Activated CD4-positive, alpha-beta T cell treated with anti-CD3 and anti-CD28 coated beads for 36 hours (primary cell): ENCODE measurements around the gene COPS8. TPM values are rescaled to one million over a fixed set of nuclear protein-coding genes. Genes with fewer than 3 reads are reported as not detected.

Experiments used
- ATAC-seq: fragments of 200-7000 bp; cut with Tn5 transposase; one replicate; pipeline ENCODE4 v1.10.0; 2021; ENCODE audit warnings: mild to moderate bottlenecking, moderate library complexity
- CTCF ChIA-PET: fragments of 350-600 bp; sonication (Branson Sonifier 250); formaldehyde crosslinking; loops from one replicate; lab custom pipeline; 2021; ENCODE audit warnings: antibody characterized with exemption; lab: Charles Lee
- POLR2A ChIA-PET: fragments of 350-600 bp; sonication (Branson Sonifier 250); formaldehyde crosslinking; loops from one replicate; lab custom pipeline; 2021; ENCODE audit warnings: antibody characterized with exemption, inconsistent platforms; lab: Charles Lee
- DNase-seq: peaks from one replicate; pipeline ENCODE4 v3.0.0-alpha.2; 2020
- H3K27ac Mint-ChIP-seq: one replicate; pipeline ENCODE4 v1.8.0; 2021; ENCODE audit warnings: mixed read lengths
- H3K27me3 Mint-ChIP-seq: one replicate; pipeline ENCODE4 v1.8.0; 2021; ENCODE audit warnings: mixed read lengths
- H3K36me3 Mint-ChIP-seq: one replicate; pipeline ENCODE4 v1.8.0; 2021; ENCODE audit warnings: low read depth, mixed read lengths
- H3K4me1 Mint-ChIP-seq: one replicate; pipeline ENCODE4 v1.8.0; 2021; ENCODE audit warnings: mixed read lengths
- H3K4me3 Mint-ChIP-seq: one replicate; pipeline ENCODE4 v1.8.0; 2021; ENCODE audit warnings: mild to moderate bottlenecking, moderate library complexity, mixed read lengths
- H3K9me3 Mint-ChIP-seq: one replicate; pipeline ENCODE4 v1.8.0; 2021; ENCODE audit warnings: low read depth, mixed read lengths
- intact Hi-C, 2 experiments: fragments of 100-400 bp; cut with DNase I in 1 of 2; cut with micrococcal nuclease in 1 of 2; formaldehyde crosslinking; loops; one replicate each; pipeline versions ENCODE4 v1.14.2 to v1.15.1; 2022 to 2024; cut with DNase I, micrococcal nuclease
- total RNA-seq, 2 experiments: library from RNA; stranded (reverse); gene quantifications; one replicate each; pipeline ENCODE4 v1.2.3, GENCODE V29; 2021

Gene COPS8
- total RNA-seq, result 10 to 100 TPM; 65.8 to 74.5 TPM

DNA sequence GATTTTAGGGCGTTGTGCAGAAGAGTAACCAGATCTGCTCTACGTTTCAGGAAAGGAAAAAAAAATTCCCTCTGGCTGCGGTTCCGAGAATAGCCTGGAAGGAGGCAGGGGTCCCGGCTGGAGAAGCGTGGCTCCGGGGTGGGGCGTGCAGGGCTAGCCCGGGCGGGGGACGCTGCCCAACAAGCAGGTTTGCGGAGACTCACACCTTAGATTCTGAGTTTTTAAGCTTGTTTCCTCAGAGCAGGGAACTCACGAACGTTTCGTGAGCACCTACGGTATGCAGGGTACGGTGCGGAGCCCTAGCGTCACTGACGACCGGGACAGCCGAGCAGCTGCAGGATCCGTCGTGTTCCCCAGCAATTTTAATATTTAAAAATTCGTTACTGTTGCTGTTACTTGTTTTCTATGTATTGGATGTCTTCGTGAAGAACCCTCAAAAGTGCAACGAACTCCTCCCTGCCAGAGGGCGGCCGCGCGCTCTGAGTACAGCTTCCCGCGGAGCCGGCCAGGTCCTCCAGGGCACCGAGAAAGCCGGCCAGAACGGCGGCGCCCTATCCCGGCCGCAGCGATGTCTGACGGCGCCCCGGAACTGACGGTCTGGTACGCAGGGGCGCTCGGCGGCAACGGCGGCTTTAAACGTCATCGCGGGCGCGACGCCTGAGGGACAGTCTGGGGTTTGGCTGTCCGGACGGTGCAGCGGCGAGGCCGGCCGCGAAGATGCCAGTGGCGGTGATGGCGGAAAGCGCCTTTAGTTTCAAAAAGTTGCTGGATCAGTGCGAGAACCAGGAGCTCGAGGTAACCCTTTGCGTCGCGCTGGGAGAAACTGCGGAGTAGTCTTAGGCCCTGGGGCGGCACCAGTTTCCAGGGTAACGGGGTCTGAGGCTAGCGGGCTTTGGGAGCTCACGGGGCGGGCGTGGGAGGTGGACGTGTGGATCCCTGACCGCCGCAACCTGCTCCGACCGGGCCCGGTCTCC is at the start of gene COPS8:
Gene COPS8 (plus strand): TSS at position 642 of the 974 bp plus-strand sequence. CDS start 76 bp downstream, at position 718.
- Mint-ChIP-seq H3K4me1 (peaks cover 12% of the 10 kb centered on the region), H3K4me3 (peak within 1 kb of the TSS; percentile 82), H3K27ac (peak within 1 kb of the TSS; percentile 91), H3K36me3 (peaks cover under 1% of the 10 kb centered on the region), H3K27me3 (no peaks in the 10 kb centered on the region), H3K9me3 (no peaks in the 10 kb centered on the region)
- ChIA-PET POLR2A (interaction anchor here (0.6 kb wide), 1 partner anchor 560 kb away, joined by 3 read pairs; no protein-coding TSS in a partner anchor), CTCF (interaction anchor here (0.5 to 2.3 kb wide), 17 partner anchors 8 to 1387 kb away, joined by 3 to 12 read pairs (median 4); no protein-coding TSS in a partner anchor)
- intact Hi-C loops, result loop anchor here in 1 of 2 experiments (2.0 to 5.0 kb wide), 5 partner anchors 27 to 1117 kb away; partner anchors contain the start of gene ILKAP
- ATAC-seq, result peak; percentile 100
- peak; percentile 96 for DNase-seq

DNA sequence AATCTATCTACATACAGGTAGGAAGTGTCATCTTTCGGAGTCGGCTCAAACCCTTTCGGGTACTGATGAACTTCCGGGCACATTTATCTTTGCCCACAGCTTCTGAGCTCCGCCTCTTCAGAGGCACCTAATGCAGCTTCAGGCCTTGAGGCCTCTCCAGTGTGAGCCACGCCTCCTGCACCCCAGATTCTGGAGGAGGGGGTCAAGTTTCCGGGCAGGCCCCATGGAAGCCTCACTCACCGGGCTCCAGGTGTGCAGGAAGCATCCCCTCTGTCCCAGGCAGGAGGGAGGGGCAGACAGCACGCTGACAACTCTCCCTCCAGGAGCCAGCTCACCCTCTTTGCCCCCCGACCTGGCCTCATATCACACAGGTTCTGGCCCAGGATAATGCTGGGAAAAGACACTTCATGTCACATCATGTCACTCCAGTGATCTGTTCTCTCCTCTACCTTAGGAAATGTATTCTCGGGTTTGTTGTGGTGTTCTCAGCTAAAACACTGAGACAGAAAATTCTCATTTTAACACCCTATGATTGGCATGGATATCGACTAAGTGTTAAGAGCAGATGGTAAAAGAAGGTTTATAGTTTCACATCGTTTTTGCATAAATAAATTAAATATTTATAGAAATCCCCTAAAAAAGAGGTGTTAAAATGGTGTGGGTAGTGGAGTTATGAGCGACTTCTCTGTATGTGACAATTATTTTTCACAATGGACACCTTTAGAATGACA is 46.2 kb upstream of the COPS8 start:
- ATAC-seq, result no peak
- POLR2A ChIA-PET, result no interaction called here
- intact Hi-C loops, result no loop called here

DNA sequence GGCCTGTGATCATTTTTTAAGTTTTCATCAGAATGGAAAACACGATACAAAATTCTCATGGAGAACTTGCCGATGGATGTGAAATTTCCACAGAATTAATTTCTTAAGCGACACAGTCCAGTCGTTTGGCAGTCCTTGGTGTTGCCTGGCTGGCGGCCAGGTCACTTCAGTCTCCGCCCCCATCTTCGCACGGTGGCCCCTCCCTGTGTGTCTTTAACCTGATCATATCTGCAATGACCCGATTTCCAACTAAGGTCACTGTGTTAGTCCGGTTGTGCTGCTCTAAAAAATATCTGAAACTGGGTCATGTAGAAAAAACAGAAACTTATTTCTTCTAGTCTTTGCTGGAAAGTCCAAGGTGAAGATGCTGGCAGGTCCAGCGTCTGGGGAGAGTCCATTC is 44.5 kb upstream of the COPS8 start:
- Mint-ChIP-seq H3K36me3 (no peaks in the 10 kb centered on the region), H3K27ac (no peak overlapping the region), H3K4me1 (no peaks in the 10 kb centered on the region), H3K9me3 (no peaks in the 10 kb centered on the region), H3K27me3 (peaks cover 2% of the 10 kb centered on the region), H3K4me3 (no peak overlapping the region)
- DNase-seq (no peak), ATAC-seq (no peak)
- intact Hi-C loops, result no loop called here
- CTCF ChIA-PET, result interaction anchor here (0.7 kb wide), 1 partner anchor 9 kb away, joined by 3 read pairs; no protein-coding TSS in a partner anchor
- POLR2A ChIA-PET, result no interaction called here

More for the DNA sequence above, 46.2 kb upstream of the COPS8 start:
- no peak overlapping the region for H3K4me3 Mint-ChIP-seq
- CTCF ChIA-PET, result no interaction called here
- H3K4me1 Mint-ChIP-seq, result no peaks in the 10 kb centered on the region
- H3K36me3 Mint-ChIP-seq, result no peaks in the 10 kb centered on the region
- H3K9me3 Mint-ChIP-seq, result no peaks in the 10 kb centered on the region
- no peak for DNase-seq
- no peak overlapping the region for H3K27ac Mint-ChIP-seq
- H3K27me3 Mint-ChIP-seq, result no peaks in the 10 kb centered on the region

DNA sequence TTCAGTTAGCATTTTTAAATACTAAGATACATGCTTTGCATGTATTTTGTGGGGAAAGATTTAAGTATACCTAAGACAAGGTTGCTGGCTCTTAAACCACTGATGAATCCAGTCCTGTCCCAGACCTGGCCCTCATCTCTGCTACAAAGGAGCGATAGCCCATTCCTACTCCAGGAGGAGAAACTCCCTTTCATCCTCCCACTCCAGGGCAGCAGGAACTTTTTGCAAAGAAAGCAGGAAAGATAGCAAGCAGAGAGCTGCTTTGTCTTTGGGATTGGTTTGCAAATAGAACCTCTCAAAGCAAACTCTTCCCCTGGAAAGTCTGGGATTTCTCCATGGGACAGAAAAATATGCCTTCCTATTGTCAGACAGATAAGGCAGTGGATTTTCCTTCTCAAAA is 43.6 kb upstream of the COPS8 start:
- Mint-ChIP-seq H3K9me3 (no peaks in the 10 kb centered on the region), H3K27me3 (peaks cover 2% of the 10 kb centered on the region), H3K27ac (no peak overlapping the region), H3K36me3 (no peaks in the 10 kb centered on the region), H3K4me3 (no peak overlapping the region), H3K4me1 (no peaks in the 10 kb centered on the region)
- DNase-seq (no peak), ATAC-seq (no peak)
- POLR2A ChIA-PET, result no interaction called here
- CTCF ChIA-PET, result interaction anchor here (0.7 kb wide), 1 partner anchor 8 kb away, joined by 3 read pairs; no protein-coding TSS in a partner anchor
- intact Hi-C loops, result no loop called here

DNA sequence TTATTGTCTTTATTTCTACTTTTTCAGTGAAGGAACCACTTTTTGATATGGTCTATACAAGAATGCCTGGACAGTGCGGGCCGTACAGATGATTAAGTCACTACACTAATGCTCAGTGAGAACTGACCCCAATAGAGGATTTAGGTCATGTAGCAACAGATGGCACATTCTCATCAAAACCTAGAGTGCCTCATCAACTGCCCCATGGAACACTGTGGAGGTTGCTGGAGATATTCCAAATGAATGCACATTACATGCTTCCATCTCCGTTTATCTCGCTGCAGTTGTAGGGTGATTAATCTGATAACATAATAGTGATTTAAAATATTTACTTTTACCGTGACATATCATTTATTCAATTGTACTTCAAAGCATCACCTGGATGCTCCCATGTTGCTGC is 41.8 kb upstream of the COPS8 start:
- Mint-ChIP-seq H3K36me3 (peaks cover 2% of the 10 kb centered on the region), H3K27me3 (peaks cover 2% of the 10 kb centered on the region), H3K27ac (no peak overlapping the region), H3K4me3 (no peak overlapping the region), H3K4me1 (no peaks in the 10 kb centered on the region), H3K9me3 (peaks cover 6% of the 10 kb centered on the region)
- intact Hi-C loops, result no loop called here
- DNase-seq, result no peak
- CTCF ChIA-PET, result no interaction called here
- POLR2A ChIA-PET, result no interaction called here
- ATAC-seq, result no peak

DNA sequence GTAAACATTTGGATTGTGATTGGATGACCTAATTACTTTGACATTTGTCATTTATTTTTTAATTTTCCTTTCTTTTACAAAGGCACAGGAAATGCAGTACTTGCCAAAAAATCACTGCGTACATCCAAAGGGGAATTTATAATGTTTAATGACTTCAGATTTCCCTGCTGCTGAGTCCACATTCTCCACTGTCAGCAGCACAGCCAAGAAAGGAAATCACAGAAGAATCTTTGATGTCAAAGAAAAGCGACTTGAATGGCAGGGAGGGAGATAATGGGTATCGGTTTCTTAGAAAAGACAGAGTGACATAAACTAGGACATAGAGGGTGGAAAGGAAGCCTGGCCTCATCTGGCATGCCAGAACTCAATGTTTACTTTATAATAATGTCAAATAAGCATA is 41.4 kb upstream of the COPS8 start:
- no peaks in the 10 kb centered on the region for H3K4me1 Mint-ChIP-seq
- H3K27ac Mint-ChIP-seq, result no peak overlapping the region
- POLR2A ChIA-PET, result no interaction called here
- peaks cover 9% of the 10 kb centered on the region for H3K9me3 Mint-ChIP-seq
- intact Hi-C loops, result no loop called here
- CTCF ChIA-PET, result no interaction called here
- ATAC-seq, result no peak
- H3K36me3 Mint-ChIP-seq, result peaks cover 2% of the 10 kb centered on the region
- H3K4me3 Mint-ChIP-seq, result no peak overlapping the region
- peaks cover 2% of the 10 kb centered on the region for H3K27me3 Mint-ChIP-seq
- no peak for DNase-seq

DNA sequence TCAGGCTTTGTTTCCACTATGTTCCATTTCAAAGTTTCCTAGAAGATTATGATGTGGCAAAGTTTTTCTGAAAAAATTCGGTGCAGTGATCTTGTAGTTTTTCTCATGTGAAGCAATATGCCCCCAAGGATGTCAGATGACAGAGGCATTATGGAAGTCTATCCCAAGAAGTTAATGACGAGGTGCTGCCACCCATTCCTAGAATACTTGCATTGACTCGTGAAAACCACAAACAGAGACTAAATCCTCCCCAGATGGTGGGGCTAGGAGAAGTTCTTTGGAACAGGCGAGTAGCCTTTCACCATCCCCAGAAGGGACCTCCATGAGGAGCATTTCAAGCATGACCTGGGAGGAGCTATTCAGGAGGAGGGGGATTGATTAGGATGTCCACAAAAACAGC is 40.2 kb upstream of the COPS8 start:
- CTCF ChIA-PET, result no interaction called here
- no peaks in the 10 kb centered on the region for H3K4me1 Mint-ChIP-seq
- H3K27ac Mint-ChIP-seq, result no peak overlapping the region
- peaks cover 2% of the 10 kb centered on the region for H3K36me3 Mint-ChIP-seq
- H3K4me3 Mint-ChIP-seq, result no peak overlapping the region
- POLR2A ChIA-PET, result no interaction called here
- H3K27me3 Mint-ChIP-seq, result peaks cover 2% of the 10 kb centered on the region
- intact Hi-C loops, result no loop called here
- peaks cover 16% of the 10 kb centered on the region for H3K9me3 Mint-ChIP-seq
- DNase-seq (no peak), ATAC-seq (no peak)

DNA sequence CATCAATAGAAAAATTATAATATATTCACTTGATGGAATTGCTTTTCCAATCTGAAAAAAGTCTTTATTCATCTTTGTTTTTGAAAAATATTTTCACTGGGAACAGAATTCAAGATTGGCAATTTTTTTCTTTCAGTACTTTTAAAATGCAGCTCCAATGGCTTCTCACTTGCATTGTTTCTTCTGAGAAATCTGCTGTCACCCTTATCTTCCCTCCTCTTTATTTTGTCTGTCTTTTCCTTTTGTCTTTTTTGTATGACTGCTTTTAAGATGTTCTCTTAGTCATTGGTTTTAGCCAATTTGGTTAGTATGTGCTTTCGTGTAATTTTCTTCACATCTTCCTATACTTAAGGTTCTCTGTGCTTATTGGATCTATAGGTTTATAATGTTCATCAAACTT is 37.1 kb upstream of the COPS8 start:
- Mint-ChIP-seq H3K27me3 (peaks cover 2% of the 10 kb centered on the region), H3K27ac (no peak overlapping the region), H3K4me3 (no peak overlapping the region), H3K36me3 (peaks cover 2% of the 10 kb centered on the region), H3K4me1 (no peaks in the 10 kb centered on the region), H3K9me3 (peaks cover 16% of the 10 kb centered on the region)
- CTCF ChIA-PET, result interaction anchor here (1.0 kb wide), 1 partner anchor 79 kb away, joined by 5 read pairs; no protein-coding TSS in a partner anchor
- POLR2A ChIA-PET, result no interaction called here
- ATAC-seq (no peak), DNase-seq (no peak)
- intact Hi-C loops, result no loop called here

DNA sequence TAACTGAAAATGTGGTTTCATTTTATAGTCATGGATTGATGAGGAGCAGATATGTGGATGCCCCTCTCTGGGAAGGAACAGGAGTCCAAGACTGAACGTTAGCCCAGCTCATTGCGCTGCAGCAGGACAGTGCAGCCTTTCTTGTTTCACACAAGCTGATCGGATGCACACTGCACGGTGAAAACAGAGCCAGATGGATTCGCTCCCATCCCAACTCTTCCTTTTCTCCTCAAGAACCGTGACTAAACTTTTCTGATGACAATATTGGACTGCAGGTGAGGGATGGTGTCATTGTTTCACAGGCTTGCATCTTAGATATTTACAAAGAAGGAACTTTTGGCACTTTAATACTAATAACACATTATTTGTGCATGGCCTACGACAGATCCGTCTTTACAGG is 33.8 kb upstream of the COPS8 start:
- POLR2A ChIA-PET, result no interaction called here
- H3K4me1 Mint-ChIP-seq, result no peaks in the 10 kb centered on the region
- H3K4me3 Mint-ChIP-seq, result no peak overlapping the region
- peaks cover 16% of the 10 kb centered on the region for H3K9me3 Mint-ChIP-seq
- peaks cover 2% of the 10 kb centered on the region for H3K36me3 Mint-ChIP-seq
- intact Hi-C loops, result no loop called here
- H3K27ac Mint-ChIP-seq, result no peak overlapping the region
- no peak for DNase-seq
- H3K27me3 Mint-ChIP-seq, result no peaks in the 10 kb centered on the region
- ATAC-seq, result no peak
- CTCF ChIA-PET, result no interaction called here

DNA sequence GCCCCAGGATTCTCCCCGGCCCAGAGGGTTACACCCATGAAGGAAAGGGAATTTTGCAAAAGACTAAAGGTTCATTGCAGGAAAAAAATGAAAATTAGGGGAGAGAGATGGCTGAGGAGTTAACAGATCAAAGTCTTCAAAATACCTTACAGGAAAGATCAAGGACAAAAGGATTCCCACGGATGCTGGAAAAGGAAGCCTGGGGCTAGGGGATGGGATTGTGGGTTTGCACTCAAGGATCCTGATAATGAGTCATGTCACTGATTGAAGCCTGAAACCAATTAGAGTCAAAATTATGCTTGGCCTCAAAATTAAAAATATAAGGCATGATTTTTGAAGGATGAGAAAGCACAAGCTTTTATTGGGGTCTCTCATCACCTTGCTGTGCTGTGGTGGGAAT is 32.6 kb upstream of the COPS8 start:
- no peak overlapping the region for H3K27ac Mint-ChIP-seq
- ChIA-PET CTCF (no interaction called here), POLR2A (no interaction called here)
- peaks cover 3% of the 10 kb centered on the region for H3K4me1 Mint-ChIP-seq
- H3K4me3 Mint-ChIP-seq, result no peak overlapping the region
- H3K9me3 Mint-ChIP-seq, result peaks cover 16% of the 10 kb centered on the region
- DNase-seq (no peak), ATAC-seq (no peak)
- H3K27me3 Mint-ChIP-seq, result no peaks in the 10 kb centered on the region
- intact Hi-C loops, result no loop called here
- peaks cover 2% of the 10 kb centered on the region for H3K36me3 Mint-ChIP-seq

DNA sequence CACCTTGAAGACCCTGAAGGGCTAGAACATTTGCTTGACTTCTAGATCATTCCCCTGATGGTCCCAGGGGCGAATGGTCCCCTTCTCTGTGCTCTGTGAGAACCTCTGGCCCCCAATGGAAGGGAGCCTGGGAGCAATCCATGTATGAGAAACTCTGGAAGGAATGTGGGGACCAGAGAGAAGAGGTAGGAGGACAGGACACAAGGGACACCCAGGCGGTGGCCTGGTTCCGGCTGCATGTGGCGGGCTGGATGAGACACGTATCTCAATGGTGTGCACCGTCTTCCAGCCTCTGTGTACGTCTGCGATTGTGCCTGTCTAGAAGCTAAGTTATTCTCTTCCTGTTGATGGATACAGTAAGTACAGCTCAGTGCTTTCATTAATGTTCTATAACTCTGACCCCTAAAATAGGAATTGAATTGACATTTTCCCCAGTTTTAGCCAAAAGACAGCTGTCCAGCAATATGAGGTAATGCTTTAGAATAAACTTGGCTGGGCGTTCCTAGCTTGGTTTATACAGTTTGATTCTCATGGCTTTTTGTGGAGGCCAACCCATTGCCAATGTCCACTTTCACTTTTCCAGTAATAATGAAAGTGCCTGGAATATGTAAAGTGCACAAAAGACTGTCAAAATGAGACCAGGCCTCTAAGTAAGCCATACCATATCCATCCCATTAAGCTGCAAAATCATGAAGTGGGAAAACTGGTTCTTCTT is 30.1 kb upstream of the COPS8 start:
- POLR2A ChIA-PET, result no interaction called here
- H3K36me3 Mint-ChIP-seq, result no peaks in the 10 kb centered on the region
- intact Hi-C loops, result no loop called here
- DNase-seq (no peak), ATAC-seq (no peak)
- no peak overlapping the region for H3K4me3 Mint-ChIP-seq
- CTCF ChIA-PET, result interaction anchor here (1.3 kb wide), 1 partner anchor 180 kb away, joined by 5 read pairs; no protein-coding TSS in a partner anchor
- no peak overlapping the region for H3K27ac Mint-ChIP-seq
- peaks cover 16% of the 10 kb centered on the region for H3K4me1 Mint-ChIP-seq
- H3K9me3 Mint-ChIP-seq, result no peaks in the 10 kb centered on the region
- no peaks in the 10 kb centered on the region for H3K27me3 Mint-ChIP-seq
